GM18502 (cell line): ENCODE data around the gene DNAJC19.
A peak's percentile ranks its signal among the peaks of the same experiment; 100 is the strongest.

Source experiments
- ATAC-seq: cut with Tn5 transposase; IDR thresholded peaks from one replicate; pipeline ENCODE4 v1.9.1; 2021; ENCODE audit warnings: mild to moderate bottlenecking; ENCODE audit not compliant: unreplicated experiment, poor library complexity

Gene DNAJC19

DNA sequence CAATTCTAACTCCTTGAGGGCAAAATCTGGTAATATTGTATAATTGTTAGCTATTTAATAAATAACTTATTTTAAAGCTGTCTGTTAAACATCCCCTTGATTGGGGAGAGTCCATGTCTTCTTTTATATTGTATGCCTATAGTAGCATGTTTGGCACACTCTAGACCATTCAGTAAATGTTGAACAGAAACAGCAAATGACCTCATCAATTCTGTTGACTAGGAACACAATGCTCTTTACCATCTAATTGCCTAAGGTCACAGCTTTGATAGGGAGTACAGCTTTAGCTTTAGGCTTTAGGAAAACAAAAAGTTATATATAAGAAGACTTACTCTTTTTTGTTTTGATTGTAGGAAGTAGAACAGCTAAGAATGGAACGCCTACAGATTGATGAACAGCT lies 27.0 kb downstream of the DNAJC19 start:
- ATAC-seq, result no peak

- no peak for ATAC-seq
Observed at GRCh38 chr3:180961552-180961951, 28.0 kb downstream of the DNAJC19 start.

DNA sequence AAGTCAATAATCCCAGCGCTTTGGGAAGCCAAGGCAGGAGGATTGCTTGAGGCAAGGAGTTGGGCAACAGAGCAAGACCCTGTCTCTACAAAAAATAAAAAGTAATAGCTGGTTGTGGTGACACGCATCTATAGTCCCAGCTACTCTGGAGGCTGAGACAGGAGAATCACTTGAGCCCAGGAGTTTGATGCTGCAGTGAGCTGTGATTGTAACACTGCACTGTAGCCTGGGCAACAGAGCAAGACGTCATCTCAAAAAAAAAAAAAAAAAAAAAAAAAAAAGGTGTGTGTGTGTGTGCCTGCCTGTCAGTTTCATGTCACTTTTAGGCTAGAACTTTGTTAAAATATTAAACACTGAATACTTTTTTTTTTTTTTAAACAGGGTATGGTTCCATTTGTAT lies 28.4 kb downstream of the DNAJC19 start:
- no peak for ATAC-seq

- peak; percentile 53 for ATAC-seq
Observed at GRCh38 chr3:180959691-180960090, 29.8 kb downstream of the DNAJC19 start.

DNA sequence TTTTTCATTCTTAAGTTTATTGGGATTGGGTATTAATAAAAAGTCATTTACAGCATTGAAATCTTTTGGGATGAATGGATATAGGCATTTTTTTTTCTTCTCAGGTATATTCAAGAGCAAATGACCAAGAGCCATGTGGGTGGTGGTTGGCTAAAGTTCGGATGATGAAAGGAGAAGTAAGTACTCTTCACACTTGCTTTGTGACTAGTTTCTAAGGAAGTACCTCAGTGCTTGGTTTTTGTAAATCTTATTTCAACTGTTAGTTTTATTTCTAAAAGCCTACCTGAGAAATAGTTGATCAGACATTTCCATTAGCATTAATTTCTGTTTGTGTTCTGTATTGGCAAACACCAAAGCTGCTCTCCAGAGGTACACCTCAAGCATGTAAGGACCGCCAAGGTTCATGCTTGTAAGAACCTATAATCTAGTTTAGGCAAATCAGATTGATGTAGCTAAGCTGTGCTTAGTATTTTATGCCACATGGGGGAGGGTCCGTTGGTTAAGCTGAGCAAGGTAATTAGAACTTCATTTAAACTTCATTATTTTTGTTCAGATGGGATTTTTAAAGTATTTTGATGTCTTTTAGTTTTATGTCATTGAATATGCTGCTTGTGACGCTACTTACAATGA lies 41.7 kb downstream of the DNAJC19 start:
- peak; percentile 91 for ATAC-seq

GRCh38 chr3:180940826-180941225 lies 48.7 kb downstream of the DNAJC19 start:
- ATAC-seq, result no peak

DNA sequence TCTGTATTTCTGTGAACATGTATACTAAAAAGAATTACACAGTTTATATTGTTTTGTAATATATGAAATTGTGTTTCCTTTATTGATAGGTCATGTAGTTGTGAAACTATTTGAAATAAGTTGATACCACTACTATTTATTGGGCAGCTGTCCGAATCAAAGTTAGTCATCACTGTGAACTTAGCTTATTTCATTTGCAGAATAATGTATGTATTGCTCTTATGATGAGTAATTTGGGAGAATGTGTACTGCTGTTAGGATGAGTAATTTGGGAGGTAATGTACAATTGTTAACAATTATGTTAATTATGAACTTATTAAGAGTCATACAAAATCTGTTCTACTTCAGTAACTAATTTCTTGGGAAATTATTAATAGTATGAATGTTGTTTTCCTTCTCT lies 54.9 kb downstream of the DNAJC19 start:
- no peak for ATAC-seq
